ENCODE results near the gene FMN1.

GRCh38 chr15:33112541-33113105 is 81.9 kb downstream of the FMN1 start:
- TF ChIP-seq GATA3 (IDR thresholded peaks at IDR 0.05; ENCODE audit: low read depth, low read length) (no peak), GATA2 (IDR thresholded peaks at IDR 0.05; ENCODE audit: low read depth, low read length) (no peak)

Data from SH-SY5Y (cell line).